DOHH2 (cell line): ENCODE measurements around the gene MNT.

Experiments
- H3F3A ChIP-seq: fragments of 200-600 bp; sonication (generic), shearing (Covaris generic); 2 replicates; pipeline ENCODE4 v1.6.0; 2016; ENCODE audit warnings: antibody characterized with exemption, mild to moderate bottlenecking; ENCODE audit not compliant: control insufficient read depth, insufficient read depth
- H3K27ac ChIP-seq: fragments of 200-600 bp; sonication (generic); 2 replicates; pipeline ENCODE4 v1.5.1; 2014; ENCODE audit warnings: low read depth, mild to moderate bottlenecking, low read length, moderate library complexity
- H3K27me3 ChIP-seq: fragments of 200-600 bp; sonication (generic); 2 replicates; pipeline ENCODE4 v1.6.1; 2014; ENCODE audit warnings: mild to moderate bottlenecking, low read length, mixed read lengths; ENCODE audit not compliant: control insufficient read depth
- H3K36me3 ChIP-seq: fragments of 200-600 bp; sonication (generic); 2 replicates; pipeline ENCODE4 v1.6.1; 2014; ENCODE audit warnings: mild to moderate bottlenecking, low read length, moderate library complexity, mixed read lengths; ENCODE audit not compliant: control insufficient read depth
- H3K4me1 ChIP-seq: fragments of 200-600 bp; sonication (generic); 2 replicates; pipeline ENCODE4 v1.6.1; 2014; ENCODE audit warnings: mild to moderate bottlenecking, low read length, mixed read lengths; ENCODE audit not compliant: control insufficient read depth
- H3K4me2 ChIP-seq: fragments of 200-600 bp; sonication (generic); 2 replicates; pipeline ENCODE4 v1.6.0; 2014; ENCODE audit warnings: mild to moderate bottlenecking, low read length, moderate library complexity
- H3K4me3 ChIP-seq: fragments of 200-600 bp; sonication (generic); 2 replicates; pipeline ENCODE4 v1.5.1; 2014; ENCODE audit warnings: mild to moderate bottlenecking, low read length, mixed read lengths
- H3K79me2 ChIP-seq: fragments of 200-600 bp; sonication (generic); 2 replicates; pipeline ENCODE4 v1.6.1; 2014; ENCODE audit warnings: mild to moderate bottlenecking, low read length, mixed read lengths; ENCODE audit not compliant: control insufficient read depth
- H3K9me2 ChIP-seq: fragments of 200-600 bp; sonication (generic); replicated peaks from 2 replicates; pipeline ENCODE4 v1.6.1; 2014; ENCODE audit warnings: mild to moderate bottlenecking, low read length, mixed read lengths; ENCODE audit not compliant: control insufficient read depth
- H3K9me3 ChIP-seq: fragments of 200-600 bp; sonication (generic); 2 replicates; pipeline ENCODE4 v1.6.1; 2014; ENCODE audit warnings: antibody characterized with exemption, low read length, mixed read lengths; ENCODE audit not compliant: control insufficient read depth, insufficient read depth
- H4K20me1 ChIP-seq: fragments of 200-600 bp; sonication (generic); 2 replicates; pipeline ENCODE4 v1.6.0; 2014; ENCODE audit warnings: low read depth, mild to moderate bottlenecking, antibody characterized with exemption, low read length, moderate library complexity; ENCODE audit not compliant: control insufficient read depth, insufficient read depth
- EZH2phosphoT487 ChIP-seq: fragments of 200-600 bp; sonication (generic); IDR thresholded peaks from 2 replicates; pipeline ENCODE4 v1.6.1; 2017; ENCODE audit warnings: borderline replicate concordance, mild to moderate bottlenecking, antibody characterized with exemption, low read length, moderate library complexity, mixed read lengths
- TF ChIP-seq, protein P1 (sequence below): fragments of 200-600 bp; sonication (generic); IDR thresholded peaks from one replicate; pipeline ENCODE4 v1.5.1; 2014; ENCODE audit warnings: antibody characterized with exemption, mild to moderate bottlenecking, low read depth, low read length; ENCODE audit not compliant: poor library complexity, severe bottlenecking

MNT gene

DNA sequence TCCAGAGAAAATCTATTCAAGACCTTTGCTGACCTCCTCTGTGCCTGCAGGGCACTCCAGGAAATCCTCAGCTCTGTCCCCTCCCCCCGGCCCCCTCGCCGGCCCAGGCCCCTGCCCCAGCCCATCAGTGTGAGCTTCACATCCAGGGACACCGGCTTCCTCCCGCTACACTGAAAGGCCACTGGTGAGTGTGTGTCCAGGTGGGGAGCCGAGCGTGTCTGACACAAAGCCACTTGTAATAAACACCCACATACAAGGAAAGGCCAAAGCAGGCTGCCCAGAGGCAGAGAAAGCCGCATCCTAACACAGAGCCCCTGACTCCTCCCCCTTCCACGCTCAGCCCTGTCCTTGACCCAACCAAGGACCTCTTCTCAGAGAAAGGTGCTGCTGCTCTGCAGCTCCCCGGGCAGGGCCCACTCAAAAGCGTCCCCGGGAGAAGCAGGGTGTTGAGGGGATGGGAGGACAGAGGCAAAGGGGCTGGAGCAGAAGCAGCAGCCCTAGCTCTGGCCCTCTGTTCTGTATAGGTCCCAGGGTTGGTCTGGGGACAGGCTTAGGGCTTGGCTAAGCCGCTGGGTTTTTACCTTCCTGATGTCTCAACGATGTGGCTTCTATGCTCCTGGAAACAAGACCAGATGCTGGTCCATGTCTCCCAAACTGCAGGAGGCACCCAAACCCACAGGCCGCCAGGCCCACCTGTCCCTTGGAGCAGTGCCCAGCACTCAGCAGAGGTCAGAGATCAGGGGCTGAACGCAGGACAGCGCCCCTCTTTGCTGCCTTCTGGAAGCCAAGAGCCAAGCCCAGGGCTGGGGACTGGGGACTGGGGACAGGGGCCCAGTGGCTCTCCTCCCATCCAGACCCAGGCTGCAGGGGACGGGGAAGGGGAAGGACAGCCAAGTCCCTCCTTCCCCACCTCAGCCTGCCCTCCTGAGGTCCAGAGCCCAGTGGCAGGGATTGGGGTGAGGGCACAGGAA, 15.3 kb downstream of the MNT start:
- H3K27ac ChIP-seq, result no peak overlapping the region
- H3K4me1 ChIP-seq, result peaks cover 5% of the 10 kb centered on the region
- H3K9me2 ChIP-seq, result no peaks in the 10 kb centered on the region
- no peak overlapping the region for H3K4me3 ChIP-seq
- no peaks in the 10 kb centered on the region for H4K20me1 ChIP-seq
- peaks cover 3% of the 10 kb centered on the region; the same call in 1 of the 2 replicates for H3F3A ChIP-seq
- TF ChIP-seq EZH2phosphoT487, result no peak
- TF ChIP-seq, protein P1, sequence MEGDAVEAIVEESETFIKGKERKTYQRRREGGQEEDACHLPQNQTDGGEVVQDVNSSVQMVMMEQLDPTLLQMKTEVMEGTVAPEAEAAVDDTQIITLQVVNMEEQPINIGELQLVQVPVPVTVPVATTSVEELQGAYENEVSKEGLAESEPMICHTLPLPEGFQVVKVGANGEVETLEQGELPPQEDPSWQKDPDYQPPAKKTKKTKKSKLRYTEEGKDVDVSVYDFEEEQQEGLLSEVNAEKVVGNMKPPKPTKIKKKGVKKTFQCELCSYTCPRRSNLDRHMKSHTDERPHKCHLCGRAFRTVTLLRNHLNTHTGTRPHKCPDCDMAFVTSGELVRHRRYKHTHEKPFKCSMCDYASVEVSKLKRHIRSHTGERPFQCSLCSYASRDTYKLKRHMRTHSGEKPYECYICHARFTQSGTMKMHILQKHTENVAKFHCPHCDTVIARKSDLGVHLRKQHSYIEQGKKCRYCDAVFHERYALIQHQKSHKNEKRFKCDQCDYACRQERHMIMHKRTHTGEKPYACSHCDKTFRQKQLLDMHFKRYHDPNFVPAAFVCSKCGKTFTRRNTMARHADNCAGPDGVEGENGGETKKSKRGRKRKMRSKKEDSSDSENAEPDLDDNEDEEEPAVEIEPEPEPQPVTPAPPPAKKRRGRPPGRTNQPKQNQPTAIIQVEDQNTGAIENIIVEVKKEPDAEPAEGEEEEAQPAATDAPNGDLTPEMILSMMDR, result no peak
- H3K36me3 ChIP-seq, result peaks cover 12% of the 10 kb centered on the region; the same call in 1 of the 2 replicates
- no peak overlapping the region for H3K4me2 ChIP-seq
- H3K9me3 ChIP-seq, result no peaks in the 10 kb centered on the region
- peaks cover 8% of the 10 kb centered on the region for H3K79me2 ChIP-seq
- no peaks in the 10 kb centered on the region for H3K27me3 ChIP-seq

DNA sequence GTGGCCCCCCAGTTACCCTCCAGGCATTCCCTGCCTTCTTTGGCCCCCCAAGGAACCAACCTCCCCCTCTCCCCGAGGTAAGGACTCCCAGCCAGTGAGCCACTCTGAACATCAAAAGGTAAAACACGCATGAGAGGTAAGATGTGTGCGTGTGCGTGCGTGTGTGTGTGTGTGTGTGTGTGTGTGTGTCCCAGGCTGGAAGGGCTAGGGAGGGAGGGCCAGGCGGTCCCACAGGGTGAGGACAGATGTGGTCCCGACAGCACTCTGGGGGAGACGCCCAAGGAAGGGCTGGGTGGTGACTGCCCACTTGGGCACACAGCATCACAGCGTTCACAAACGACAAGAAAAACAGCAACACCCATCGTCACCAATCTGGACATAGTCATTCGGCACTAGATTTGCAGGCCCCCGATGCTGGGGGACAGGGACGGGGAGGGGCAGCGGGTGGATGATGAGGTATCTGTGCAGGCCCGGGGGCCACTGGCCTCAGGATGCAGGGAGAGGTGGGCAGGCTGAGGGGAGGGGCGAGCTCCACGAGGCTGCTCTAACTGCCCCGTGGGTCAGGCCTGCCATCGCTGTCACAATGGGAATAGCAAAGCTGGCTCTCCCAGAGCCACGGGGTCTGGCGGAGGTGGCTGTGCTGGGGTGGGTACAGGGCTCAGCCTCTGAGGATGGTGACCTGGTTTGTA, 16.3 kb downstream of the MNT start:
- Histone ChIP-seq H4K20me1 (no peaks in the 10 kb centered on the region), H3F3A (peaks cover 3% of the 10 kb centered on the region; the same call in 1 of the 2 replicates), H3K9me2 (no peaks in the 10 kb centered on the region), H3K4me1 (peaks cover 4% of the 10 kb centered on the region), H3K27ac (no peak overlapping the region), H3K79me2 (peaks cover 2% of the 10 kb centered on the region; the same call in 1 of the 2 replicates), H3K27me3 (no peaks in the 10 kb centered on the region), H3K4me3 (no peak overlapping the region), H3K9me3 (no peaks in the 10 kb centered on the region), H3K36me3 (peaks cover 10% of the 10 kb centered on the region; the same call in 1 of the 2 replicates), H3K4me2 (no peak overlapping the region)
- no peak for TF ChIP-seq EZH2phosphoT487
- TF ChIP-seq, protein P1, result no peak

DNA sequence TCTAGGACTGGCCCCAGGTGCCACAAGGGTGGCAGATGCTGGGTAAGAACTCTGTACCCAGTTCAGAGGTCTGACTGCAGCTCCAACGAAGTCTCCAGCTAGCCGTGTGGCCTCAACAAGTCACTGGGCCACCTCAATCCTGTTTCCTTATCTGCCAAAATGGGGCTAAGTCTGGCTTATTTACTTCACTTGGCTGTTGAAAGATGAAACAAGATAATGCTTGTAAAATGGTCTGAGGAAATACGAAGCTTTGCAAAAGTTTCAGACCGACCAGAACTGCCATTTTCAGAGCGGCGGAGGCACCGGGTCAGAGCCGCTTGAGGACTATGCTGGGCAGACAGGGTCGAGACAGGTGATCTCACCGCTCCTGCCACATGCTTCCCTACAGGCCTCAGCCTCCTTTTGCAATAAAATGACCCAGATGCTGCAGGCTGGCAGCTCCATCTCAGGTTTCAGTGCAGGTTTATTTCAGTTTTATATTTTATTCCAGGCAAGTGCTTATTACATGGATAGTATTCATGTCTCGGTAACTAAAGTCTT, 17.2 kb downstream of the MNT start:
- Histone ChIP-seq H3K36me3 (peaks cover 8% of the 10 kb centered on the region; the same call in 1 of the 2 replicates), H4K20me1 (no peaks in the 10 kb centered on the region), H3K4me1 (peaks cover 4% of the 10 kb centered on the region), H3K79me2 (no peaks in the 10 kb centered on the region), H3K4me2 (no peak overlapping the region), H3K9me3 (no peaks in the 10 kb centered on the region), H3K27ac (no peak overlapping the region), H3K27me3 (no peaks in the 10 kb centered on the region), H3K4me3 (no peak overlapping the region), H3F3A (peaks cover 3% of the 10 kb centered on the region; the same call in 1 of the 2 replicates), H3K9me2 (no peaks in the 10 kb centered on the region)
- no peak for TF ChIP-seq EZH2phosphoT487
- TF ChIP-seq, protein P1, result no peak
